Posterior cingulate gyrus (tissue), 11 donors: ENCODE results near the gene MASTL.

Source experiments
- DNase-seq, 10 donors: peaks; one replicate each; pipeline versions ENCODE4 v3.0.0 to v3.0.0-alpha.2; 2020 to 2021; ENCODE audit warnings: mixed read lengths in 3 of 10
- intact Hi-C: fragments of 100-400 bp; cut with DNase I; formaldehyde crosslinking; loops from one replicate; pipeline ENCODE4 v1.15.1; 2023

The MASTL gene

DNA sequence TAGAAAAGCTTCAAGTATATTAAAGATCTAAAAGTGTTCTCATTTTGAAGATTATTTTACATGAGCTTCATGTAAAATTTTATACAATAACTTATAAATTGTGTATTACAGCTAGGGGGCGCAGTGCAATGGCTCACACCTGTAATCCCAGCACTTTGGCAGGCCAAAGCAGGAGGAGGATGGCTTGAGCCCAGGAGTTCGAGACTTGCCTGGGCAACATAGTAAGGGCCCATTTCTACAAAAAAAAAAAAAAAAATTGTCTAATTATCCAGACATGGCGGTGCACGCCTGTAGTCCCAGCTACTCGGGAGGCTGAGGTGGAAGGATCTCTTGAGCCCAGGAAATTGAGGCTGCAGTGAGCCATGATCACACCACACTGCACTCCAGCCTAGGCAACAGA, 68.8 kb downstream of the MASTL start:
- DNase-seq, result no peak

DNA sequence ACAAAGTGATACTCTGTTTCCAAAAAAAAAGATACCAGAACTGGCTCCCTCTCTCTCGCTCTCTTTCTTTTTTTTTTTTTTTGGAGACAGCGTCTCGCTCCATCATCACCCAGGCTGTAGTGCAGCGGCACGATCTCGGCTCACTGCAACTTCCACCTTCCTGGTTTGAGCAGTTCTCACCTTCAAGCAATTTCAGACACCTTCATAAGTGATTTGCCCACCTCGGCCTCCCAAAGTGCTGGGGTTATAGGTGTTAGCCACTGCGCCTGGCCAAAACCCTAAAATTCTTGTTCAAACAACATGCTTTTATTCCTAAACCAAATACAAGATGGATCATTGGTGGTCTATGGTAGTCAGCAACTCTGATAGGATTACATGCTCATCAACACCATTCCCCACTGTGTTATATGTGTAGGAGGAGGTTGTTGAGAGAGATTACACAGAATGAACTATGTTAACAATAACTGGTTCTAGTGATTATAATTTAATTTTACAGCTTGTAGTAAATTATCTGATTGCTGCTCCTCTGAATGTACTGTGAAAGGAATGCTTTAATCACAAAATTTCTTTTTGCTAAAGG, 69.9 kb downstream of the MASTL start:
- intact Hi-C loops, result no loop called here
- DNase-seq, result no peak

More for the DNA sequence above, 68.8 kb downstream of the MASTL start:
- intact Hi-C loops, result no loop called here

DNA sequence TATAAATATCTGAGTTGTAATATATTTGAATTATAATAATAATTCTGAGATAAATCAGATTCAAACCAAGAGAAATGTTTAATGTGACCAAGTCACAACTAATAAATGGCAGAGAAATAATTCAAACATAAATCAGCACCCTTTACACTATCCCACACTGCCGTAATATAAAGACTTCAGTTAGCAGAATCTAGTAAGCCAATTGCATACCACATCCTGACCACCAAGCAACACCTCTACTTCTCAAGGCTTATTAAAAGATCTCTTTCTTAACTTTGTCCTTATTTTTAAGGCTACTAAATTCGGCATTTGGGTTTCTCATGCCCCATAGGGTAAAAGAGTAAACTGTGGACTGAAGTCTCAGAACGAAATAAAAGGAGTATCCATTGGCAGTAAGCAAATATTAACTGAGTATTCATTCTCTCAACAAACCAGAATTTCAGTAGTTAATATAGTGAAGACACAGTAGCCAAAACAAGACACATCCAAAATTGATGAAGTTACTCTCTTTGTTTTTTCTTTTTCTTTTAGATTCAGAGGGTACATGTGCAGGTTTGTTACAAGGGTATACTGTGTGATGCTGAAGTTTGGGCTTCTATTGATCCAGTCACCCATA, 70.6 kb downstream of the MASTL start:
- no peak for DNase-seq
- intact Hi-C loops, result no loop called here

DNA sequence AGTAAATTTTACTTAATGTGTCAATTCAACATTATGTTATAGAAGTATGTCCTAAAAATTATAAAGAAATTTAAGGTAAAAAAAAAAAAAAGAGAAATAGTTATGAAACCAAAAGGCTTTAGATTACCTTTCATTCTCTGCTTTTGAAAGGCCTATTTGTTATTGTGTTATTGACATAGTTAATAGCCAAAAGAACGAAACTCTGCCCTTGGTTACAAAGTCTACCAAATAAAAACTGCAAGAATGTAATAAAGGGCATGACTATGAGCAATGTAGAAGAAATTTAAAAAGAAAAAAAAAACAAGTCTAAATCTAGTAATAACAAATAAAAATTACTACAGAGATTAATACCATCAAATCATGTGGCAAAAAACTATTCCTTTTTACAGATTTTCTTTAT, 74.9 kb downstream of the MASTL start:
- intact Hi-C loops, result no loop called here
- DNase-seq, result no peak

DNA sequence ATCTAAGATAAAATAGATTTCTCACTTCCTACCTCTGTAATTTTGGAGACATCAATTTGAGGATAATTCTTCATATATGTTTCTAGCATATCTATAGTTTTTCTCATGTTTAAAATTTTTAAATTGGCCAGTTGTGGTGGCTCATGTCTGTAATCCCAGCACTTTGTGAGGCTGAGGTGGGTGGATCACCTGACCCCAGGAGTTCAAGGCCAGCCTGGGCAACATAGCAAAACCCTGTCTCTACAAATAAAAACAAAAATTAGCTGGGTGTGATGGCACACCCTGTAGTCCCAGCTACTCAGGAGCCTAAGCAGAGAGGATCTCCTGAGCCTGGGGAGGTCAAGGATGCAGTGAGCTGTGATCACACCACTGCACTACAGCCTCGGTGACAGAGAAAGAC, 80.6 kb downstream of the MASTL start:
- intact Hi-C loops, result no loop called here
- no peak for DNase-seq
